Common myeloid progenitor, CD34-positive (primary cell): ENCODE data around the gene SCAPER.

Source experiments
- CTCF ChIA-PET: fragments of 350-600 bp; sonication (Branson Sonifier 250); formaldehyde crosslinking; loops from one replicate; lab custom pipeline; 2021; ENCODE audit warnings: antibody characterized with exemption; lab: Charles Lee
- POLR2A ChIA-PET: fragments of 350-600 bp; sonication (Branson Sonifier 250); formaldehyde crosslinking; loops from one replicate; lab custom pipeline; 2021; ENCODE audit warnings: antibody characterized with exemption; lab: Charles Lee
- DNase-seq, 3 donors: peaks; one replicate each; pipeline versions ENCODE4 v3.0.0 to v3.0.0-alpha.2; 2013
- H3K27ac ChIP-seq, 2 experiments: 1 replicate in 1 of 2; 2 replicates in 1 of 2; pipeline ENCODE4 v1.7.0; 2013; ENCODE audit warnings: inconsistent platforms in 2 of 2, low read length in 2 of 2, mild to moderate bottlenecking in 2 of 2, low read depth in 1 of 2, moderate library complexity in 1 of 2; ENCODE audit not compliant: severe bottlenecking in 2 of 2, insufficient read depth in 1 of 2, poor library complexity in 1 of 2
- H3K27me3 ChIP-seq, 5 experiments: replicated peaks in 2 of 5; 1 replicate in 3 of 5; 2 replicates in 2 of 5; pipeline versions ENCODE4 v1.6.1 to v1.7.0; 2013; ENCODE audit warnings: low read length in 4 of 5, mild to moderate bottlenecking in 2 of 5, moderate library complexity in 2 of 5, inconsistent platforms in 1 of 5; ENCODE audit not compliant: insufficient read depth in 5 of 5, control insufficient read depth in 4 of 5
- H3K36me3 ChIP-seq, 4 experiments: 1 replicate in 2 of 4; 2 replicates in 2 of 4; pipeline versions ENCODE4 v1.6.1 to v1.7.0; 2013; ENCODE audit warnings: low read length in 3 of 4, control low read depth in 1 of 4, mild to moderate bottlenecking in 1 of 4; ENCODE audit not compliant: control insufficient read depth in 4 of 4, insufficient read depth in 4 of 4
- H3K4me1 ChIP-seq, 4 experiments: 1 replicate in 3 of 4; 2 replicates in 1 of 4; pipeline versions ENCODE4 v1.6.1 to v1.7.1; 2013; ENCODE audit warnings: low read length in 3 of 4, mild to moderate bottlenecking in 3 of 4, control low read depth in 1 of 4, inconsistent platforms in 1 of 4, moderate library complexity in 1 of 4; ENCODE audit not compliant: control insufficient read depth in 4 of 4, insufficient read depth in 4 of 4; ENCODE audit errors: control extremely low read depth in 1 of 4
- H3K4me3 ChIP-seq, 7 experiments: 1 replicate in 4 of 7; 2 replicates in 3 of 7; pipeline versions ENCODE4 v1.5.1 to v1.7.0; 2013; ENCODE audit warnings: mild to moderate bottlenecking in 7 of 7, low read length in 6 of 7, moderate library complexity in 6 of 7, inconsistent platforms in 2 of 7, low read depth in 2 of 7, control low read depth in 1 of 7; ENCODE audit not compliant: insufficient read depth in 4 of 7, control insufficient read depth in 1 of 7; ENCODE audit errors: extremely low read depth in 1 of 7
- H3K9me3 ChIP-seq, 5 experiments: 1 replicate in 4 of 5; 2 replicates in 1 of 5; pipeline versions ENCODE4 v1.6.1 to v1.7.1; 2013; ENCODE audit warnings: low read length in 4 of 5, mild to moderate bottlenecking in 2 of 5, inconsistent platforms in 1 of 5, low read depth in 1 of 5, moderate library complexity in 1 of 5; ENCODE audit not compliant: control insufficient read depth in 4 of 5, insufficient read depth in 2 of 5; ENCODE audit errors: control extremely low read depth in 1 of 5
- WGBS: methylation state at CpG from one replicate; pipeline ENCODE4 v1.1.5; 2013; ENCODE audit not compliant: insufficient coverage; 5-methylcytosine and 5-hydroxymethylcytosine counted together

The SCAPER gene

DNA sequence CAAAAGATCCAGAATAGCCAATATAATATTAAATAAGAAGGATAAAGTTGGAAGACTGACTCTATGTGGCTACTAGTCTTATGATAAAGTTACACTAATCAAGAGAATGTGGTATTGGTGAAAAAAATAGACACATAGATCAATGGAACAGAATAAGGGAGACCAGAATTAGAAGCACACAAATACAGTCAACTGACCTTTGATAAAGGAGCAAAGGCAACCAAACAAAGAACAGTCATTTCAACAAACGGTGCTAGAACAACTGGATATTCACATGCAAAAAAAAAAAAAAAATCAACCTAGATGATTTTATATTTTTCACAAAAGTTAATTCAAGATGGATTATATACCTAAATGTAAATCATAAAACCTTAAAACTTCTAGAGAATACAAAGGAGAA is 422.1 kb downstream of the SCAPER start:
- no peak for DNase-seq
- H3K27me3 ChIP-seq = no peaks in the 10 kb centered on the region
- no peaks in the 10 kb centered on the region for H3K4me1 ChIP-seq
- POLR2A ChIA-PET = no interaction called here
- no peak overlapping the region for H3K4me3 ChIP-seq
- no peak overlapping the region for H3K27ac ChIP-seq
- WGBS = no CpG with 5 or more reads among the region's 1 CpG
- H3K36me3 ChIP-seq = peaks cover 0 to 3% (median 1%) of the 10 kb centered on the region in 4 experiments
- CTCF ChIA-PET = interaction anchor here (0.9 kb wide), 1 partner anchor 12 kb away, joined by 3 read pairs; no protein-coding TSS in a partner anchor
- H3K9me3 ChIP-seq = peaks cover 0 to 6% (median 0%) of the 10 kb centered on the region in 5 experiments

GRCh38 chr15:76480267-76480666 is 424.9 kb downstream of the SCAPER start:
- H3K4me1 ChIP-seq = no peaks in the 10 kb centered on the region
- ChIA-PET CTCF (no interaction called here), POLR2A (no interaction called here)
- no peaks in the 10 kb centered on the region for H3K36me3 ChIP-seq
- no peak overlapping the region for H3K27ac ChIP-seq
- H3K4me3 ChIP-seq = no peak overlapping the region
- DNase-seq = no peak
- no peaks in the 10 kb centered on the region for H3K27me3 ChIP-seq
- 100% methylated on average over 1 of the region's 3 CpGs for WGBS
- H3K9me3 ChIP-seq = peaks cover 0 to 3% (median 0%) of the 10 kb centered on the region in 5 experiments

GRCh38 chr15:76470691-76471090 is 434.4 kb downstream of the SCAPER start:
- no peaks in the 10 kb centered on the region for H3K4me1 ChIP-seq

GRCh38 chr15:76468722-76469121 is 436.4 kb downstream of the SCAPER start:
- ChIA-PET POLR2A (no interaction called here), CTCF (no interaction called here)
- Histone ChIP-seq H3K27ac (no peak overlapping the region), H3K36me3 (peaks cover 0 to 24% (median 6%) of the 10 kb centered on the region in 4 experiments), H3K9me3 (peaks cover 0 to 15% (median 1%) of the 10 kb centered on the region in 5 experiments), H3K4me1 (no peaks in the 10 kb centered on the region), H3K27me3 (no peaks in the 10 kb centered on the region), H3K4me3 (no peak overlapping the region)
- whole genome bisulfite sequencing = 86% methylated on average over 1 of the region's 2 CpGs
- no peak for DNase-seq

More at GRCh38 chr15:76470691-76471090, 434.4 kb downstream of the SCAPER start:
- H3K27ac ChIP-seq = no peak overlapping the region
- no peak for DNase-seq
- H3K4me3 ChIP-seq = no peak overlapping the region
- H3K27me3 ChIP-seq = no peaks in the 10 kb centered on the region
- ChIA-PET CTCF (no interaction called here), POLR2A (no interaction called here)
- peaks cover 0 to 24% (median 6%) of the 10 kb centered on the region in 4 experiments for H3K36me3 ChIP-seq
- H3K9me3 ChIP-seq = peaks cover 0 to 15% (median 0%) of the 10 kb centered on the region in 5 experiments

DNA sequence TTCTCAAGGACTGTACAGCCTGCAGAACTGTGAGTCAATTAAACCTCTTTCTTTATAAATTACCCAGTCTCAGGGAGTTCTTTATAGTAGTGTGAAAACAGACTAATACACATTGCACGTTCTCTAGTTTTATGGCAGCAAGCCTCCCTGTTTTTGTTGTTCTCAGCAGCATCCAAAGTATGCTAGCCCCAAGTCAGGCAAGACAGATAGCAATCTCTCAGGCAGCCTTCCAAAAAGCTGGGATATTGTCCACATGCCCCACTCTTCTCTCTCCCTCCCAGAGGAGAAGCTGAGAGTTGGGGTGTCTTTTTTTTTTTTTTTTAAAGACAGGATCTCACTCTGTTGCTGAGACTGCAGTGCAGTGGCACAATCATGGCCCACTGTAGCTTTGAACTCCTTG is 438.0 kb downstream of the SCAPER start:
- H3K27ac ChIP-seq = no peak overlapping the region
- POLR2A ChIA-PET = no interaction called here
- peaks cover 0 to 28% (median 6%) of the 10 kb centered on the region in 4 experiments for H3K36me3 ChIP-seq
- CTCF ChIA-PET = no interaction called here
- no peak overlapping the region for H3K4me3 ChIP-seq
- no peaks in the 10 kb centered on the region for H3K4me1 ChIP-seq
- DNase-seq = no peak
- H3K27me3 ChIP-seq = no peaks in the 10 kb centered on the region
- peaks cover 0 to 15% (median 3%) of the 10 kb centered on the region in 5 experiments for H3K9me3 ChIP-seq
- WGBS = no CpG with 5 or more reads among the region's 1 CpG

GRCh38 chr15:76465728-76466127 is 439.4 kb downstream of the SCAPER start:
- WGBS = no CpG with 5 or more reads among the region's 1 CpG
- Histone ChIP-seq H3K27ac (no peak overlapping the region), H3K4me3 (no peak overlapping the region), H3K9me3 (peaks cover 0 to 24% (median 3%) of the 10 kb centered on the region in 5 experiments), H3K36me3 (peaks cover 0 to 32% (median 7%) of the 10 kb centered on the region in 4 experiments), H3K4me1 (no peaks in the 10 kb centered on the region), H3K27me3 (no peaks in the 10 kb centered on the region)
- POLR2A ChIA-PET = no interaction called here
- CTCF ChIA-PET = no interaction called here
- no peak for DNase-seq

- ChIA-PET CTCF (no interaction called here), POLR2A (no interaction called here)
- no peaks in the 10 kb centered on the region for H3K27me3 ChIP-seq
- no peak overlapping the region for H3K27ac ChIP-seq
- H3K4me1 ChIP-seq = no peaks in the 10 kb centered on the region
- WGBS = 100% methylated on average over 1 of the region's 2 CpGs
- peaks cover 0 to 27% (median 3%) of the 10 kb centered on the region in 5 experiments for H3K9me3 ChIP-seq
- no peak overlapping the region for H3K4me3 ChIP-seq
- no peak for DNase-seq
- H3K36me3 ChIP-seq = peaks cover 0 to 19% (median 2%) of the 10 kb centered on the region in 4 experiments
Measured at GRCh38 chr15:76464247-76464646, 440.9 kb downstream of the SCAPER start.
